Stimulated activated CD4-positive, alpha-beta T cell treated with anti-CD3 and anti-CD28 coated beads, Interleukin-1b, Interleukin-23, amount 100 ng/mL, for 24 hours (primary cell): Measurements from ENCODE around the gene SRSF5.

ENCODE experiments used
- DNase-seq, 4 experiments: peaks; one replicate each; pipeline ENCODE4 v3.0.0-alpha.2; 2020; ENCODE audit warnings: low read depth in 4 of 4, low spot score in 1 of 4

The SRSF5 gene

GRCh38 chr14:69769623-69770022 is 2.7 kb downstream of the SRSF5 start:
- no peak for DNase-seq

- DNase-seq, result no peak
These were observed 3.6 kb downstream of the SRSF5 start for GRCh38 chr14:69770559-69770958.

GRCh38 chr14:69771136-69771535 is 4.2 kb downstream of the SRSF5 start:
- no peak for DNase-seq

GRCh38 chr14:69772082-69773017 is 5.4 kb downstream of the SRSF5 start:
- no peak for DNase-seq

- DNase-seq, result no peak
These were observed 6.8 kb downstream of the SRSF5 start for GRCh38 chr14:69773571-69774276.

GRCh38 chr14:69775012-69775411 is 8.1 kb downstream of the SRSF5 start:
- DNase-seq, result no peak

- DNase-seq, result no peak
These were observed 10.0 kb downstream of the SRSF5 start for GRCh38 chr14:69776875-69777453.

- DNase-seq, result no peak
These were observed 12.1 kb downstream of the SRSF5 start for GRCh38 chr14:69779088-69779487.

GRCh38 chr14:69780092-69780491 is 13.2 kb downstream of the SRSF5 start:
- no peak for DNase-seq

- no peak for DNase-seq
These were observed 14.0 kb downstream of the SRSF5 start for GRCh38 chr14:69780952-69781351.

- no peak for DNase-seq
These were observed 18.0 kb downstream of the SRSF5 start for GRCh38 chr14:69784942-69785341.

- no peak for DNase-seq
These were observed 19.7 kb downstream of the SRSF5 start for GRCh38 chr14:69786603-69787002.

GRCh38 chr14:69789118-69789640 is 22.2 kb downstream of the SRSF5 start:
- no peak for DNase-seq

- DNase-seq, result no peak
These were observed 26.0 kb downstream of the SRSF5 start for GRCh38 chr14:69792887-69793421.

GRCh38 chr14:69794791-69795190 is 27.8 kb downstream of the SRSF5 start:
- DNase-seq, result no peak

GRCh38 chr14:69795691-69796090 is 28.7 kb downstream of the SRSF5 start:
- no peak for DNase-seq

- no peak for DNase-seq
These were observed 30.0 kb downstream of the SRSF5 start, which contains the start of gene SLC10A1 for GRCh38 chr14:69796797-69797500. SLC10A1 (minus strand) TSS chr14:69797241; CDS start chr14:69797155, 86 bp downstream.

GRCh38 chr14:69797573-69798338 is 30.8 kb downstream of the SRSF5 start:
- no peak for DNase-seq

GRCh38 chr14:69798339-69798735 is 31.4 kb downstream of the SRSF5 start:
- DNase-seq, result no peak

GRCh38 chr14:69803753-69804152 is 36.8 kb downstream of the SRSF5 start:
- DNase-seq, result no peak
